IMR-90 (cell line): ENCODE data around the gene MAN1C1. TPM values are rescaled to one million over a fixed set of nuclear protein-coding genes. Genes with fewer than 3 reads are reported as not detected.

Source experiments
- ATAC-seq: fragments of 200-7000 bp; cut with Tn5 transposase; 2 replicates; pipeline ENCODE4 v1.9.1; 2020; ENCODE audit warnings: low read depth, mild to moderate bottlenecking, moderate library complexity
- BruUV-seq: library from RNA; stranded (reverse); fragments of 400-500 nt; replicated peaks from 2 replicates; lab custom pipeline; 2021; lab: Mats Ljungman, UMichigan
- CTCF ChIA-PET: fragments of 300-600 bp; formaldehyde crosslinking; extraction: SDS; loops from one replicate; lab custom pipeline; 2021; ENCODE audit warnings: antibody characterized with exemption; lab: Yijun Ruan, JAX
- POLR2A ChIA-PET: fragments of 300-600 bp; sonication (Branson Sonifier 250); formaldehyde crosslinking; loops from one replicate; lab custom pipeline; 2022; ENCODE audit warnings: antibody characterized with exemption; ENCODE audit not compliant: unreplicated experiment; lab: Charles Lee
- DNase-seq: peaks from one replicate; pipeline ENCODE4 v3.0.0; 2013
- H2AFZ ChIP-seq: replicated peaks from 2 replicates; pipeline ENCODE3; 2013; ENCODE audit warnings: low read length, mild to moderate bottlenecking; ENCODE audit not compliant: poor library complexity
- H2AK5ac ChIP-seq: 2 replicates; pipeline ENCODE4 v1.6.1; 2013; ENCODE audit warnings: low read depth, low read length, inconsistent platforms
- H2AK9ac ChIP-seq: replicated peaks from 2 replicates; pipeline ENCODE3; 2013; ENCODE audit warnings: mild to moderate bottlenecking, low read depth, low read length, moderate library complexity; ENCODE audit not compliant: poor library complexity
- H2BK120ac ChIP-seq: 2 replicates; pipeline ENCODE4 v1.6.1; 2013; ENCODE audit warnings: low read depth, low read length, inconsistent platforms
- H2BK15ac ChIP-seq: 3 replicates; pipeline ENCODE4 v1.6.1; 2013; ENCODE audit warnings: low read depth, low read length, inconsistent platforms
- H2BK20ac ChIP-seq: 2 replicates; pipeline ENCODE4 v1.6.1; 2013; ENCODE audit warnings: low read depth, mild to moderate bottlenecking, inconsistent platforms, low read length, moderate library complexity
- H2BK5ac ChIP-seq: 2 replicates; pipeline ENCODE4 v1.6.1; 2013; ENCODE audit warnings: mild to moderate bottlenecking, low read depth, low read length, inconsistent platforms; ENCODE audit not compliant: poor library complexity, severe bottlenecking
- H3K14ac ChIP-seq: replicated peaks from 2 replicates; pipeline ENCODE4 v1.6.1; 2013; ENCODE audit warnings: low read depth, low read length, inconsistent platforms
- H3K18ac ChIP-seq: 2 replicates; pipeline ENCODE4 v1.6.1; 2013; ENCODE audit warnings: low read depth, low read length, control low read depth
- H3K23ac ChIP-seq: 2 replicates; pipeline ENCODE4 v1.6.1; 2013; ENCODE audit warnings: low read depth, low read length, inconsistent platforms
- H3K27ac ChIP-seq: 2 replicates; pipeline ENCODE4 v1.5.1; 2013; ENCODE audit warnings: mild to moderate bottlenecking, control low read depth, low read length; ENCODE audit not compliant: insufficient read depth
- H3K27me3 ChIP-seq: 2 replicates; pipeline ENCODE4 v1.6.1; 2013; ENCODE audit warnings: low read length; ENCODE audit not compliant: control insufficient read depth, insufficient read depth
- H3K36me3 ChIP-seq: 2 replicates; pipeline ENCODE4 v1.6.1; 2013; ENCODE audit warnings: low read length, mixed read lengths; ENCODE audit not compliant: control insufficient read depth, insufficient read depth
- H3K4ac ChIP-seq: 2 replicates; pipeline ENCODE4 v1.6.1; 2013; ENCODE audit warnings: low read depth, low read length, inconsistent platforms
- H3K4me1 ChIP-seq: 2 replicates; pipeline ENCODE4 v1.6.1; 2013; ENCODE audit warnings: low read length, mixed read lengths; ENCODE audit not compliant: control insufficient read depth, insufficient read depth
- H3K4me2 ChIP-seq: 2 replicates; pipeline ENCODE4 v1.6.1; 2013; ENCODE audit warnings: low read depth, mild to moderate bottlenecking, control low read depth, low read length, moderate library complexity
- H3K4me3 ChIP-seq: 2 replicates; pipeline ENCODE4 v1.5.1; 2013; ENCODE audit warnings: low read depth, mild to moderate bottlenecking, control low read depth, low read length, moderate library complexity; ENCODE audit not compliant: insufficient read depth
- H3K56ac ChIP-seq: 2 replicates; pipeline ENCODE4 v1.6.1; 2013; ENCODE audit warnings: low read length, inconsistent platforms; ENCODE audit not compliant: insufficient read depth; ENCODE audit errors: extremely low read depth
- H3K79me1 ChIP-seq, 2 experiments: 2 replicates each; pipeline ENCODE4 v1.6.1; 2013; ENCODE audit warnings: low read length in 2 of 2, inconsistent platforms in 1 of 2, low read depth in 1 of 2
- H3K9ac ChIP-seq: 2 replicates; pipeline ENCODE4 v1.6.1; 2013; ENCODE audit warnings: low read depth, low read length, control low read depth
- H3K9me1 ChIP-seq: 2 replicates; pipeline ENCODE4 v1.6.1; 2013; ENCODE audit warnings: low read length, inconsistent platforms; ENCODE audit not compliant: insufficient read depth
- H3K9me3 ChIP-seq: 2 replicates; pipeline ENCODE4 v1.6.1; 2013; ENCODE audit warnings: low read length; ENCODE audit not compliant: control insufficient read depth, insufficient read depth
- H4K20me1 ChIP-seq: 2 replicates; pipeline ENCODE4 v1.6.1; 2013; ENCODE audit warnings: low read length, inconsistent platforms; ENCODE audit not compliant: insufficient read depth
- H4K5ac ChIP-seq: 2 replicates; pipeline ENCODE4 v1.6.1; 2013; ENCODE audit warnings: mild to moderate bottlenecking, low read depth, low read length, control low read depth
- H4K8ac ChIP-seq, 2 experiments: 2 replicates each; pipeline ENCODE4 v1.6.1; 2013; ENCODE audit warnings: low read depth in 2 of 2, low read length in 2 of 2, control low read depth in 1 of 2, inconsistent platforms in 1 of 2
- H4K91ac ChIP-seq: 2 replicates; pipeline ENCODE4 v1.6.1; 2013; ENCODE audit warnings: low read depth, low read length, inconsistent platforms; ENCODE audit not compliant: insufficient read depth
- CEBPB ChIP-seq: IDR thresholded peaks from 2 replicates; pipeline ENCODE4 v1.6.1; 2012; ENCODE audit warnings: low read depth, low read length, improper control_type of control experiment
- MXI1 ChIP-seq: IDR thresholded peaks from 2 replicates; pipeline ENCODE4 v1.6.1; 2012; ENCODE audit warnings: low read depth, mild to moderate bottlenecking, low read length, moderate library complexity, borderline replicate concordance
- NFE2L2 ChIP-seq: fragments of 150-350 bp; IDR thresholded peaks from 2 replicates; pipeline ENCODE4 v1.6.1; 2016; ENCODE audit warnings: low read depth, mild to moderate bottlenecking, low read length
- POLR2A ChIP-seq: IDR thresholded peaks from 2 replicates; pipeline ENCODE4 v1.6.1; 2012; ENCODE audit warnings: mild to moderate bottlenecking, low read depth, low read length
- WGBS, 2 experiments: methylation state at CpG; one replicate each; pipeline versions ENCODE4 v1.1.5 to v1.1.7; 2013; ENCODE audit warnings: missing lambda C conversion rate in 2 of 2; ENCODE audit not compliant: insufficient read length in 1 of 2; ENCODE audit errors: extremely low coverage in 2 of 2; 5-methylcytosine and 5-hydroxymethylcytosine counted together
- dilution Hi-C: fragments of 300-500 bp; cut with HindIII; formaldehyde crosslinking; loops from one replicate; pipeline ENCODE4 v1.14.3; 2018; ENCODE audit warnings: low sequenced_read_pairs; ENCODE audit not compliant: unreplicated experiment
- in situ Hi-C: fragments of 300-500 bp; cut with MboI; formaldehyde crosslinking; loops from 3 replicates; pipeline ENCODE4 v1.14.3; 2019; ENCODE audit warnings: low sequenced_read_pairs, inconsistent platforms, mixed read lengths
- intact Hi-C: fragments of 100-400 bp; cut with micrococcal nuclease; formaldehyde crosslinking; loops from 2 replicates; pipeline ENCODE4 v1.10.0; 2022
- polyA plus RNA-seq, 3 experiments: library from polyadenylated mRNA; depleted of rRNA; stranded (reverse); fragments of >200 nt; gene quantifications; 2 replicates each; pipeline ENCODE4 v1.2.3, GENCODE V29; 2012; ENCODE audit warnings: low replicate concordance in 1 of 3
- total RNA-seq: library from RNA; depleted of rRNA; stranded (reverse); fragments of >200 nt; gene quantifications from 2 replicates; pipeline ENCODE4 v1.2.3, GENCODE V29; 2012

Gene MAN1C1
- total and polyA plus RNA-seq, 2 of the 4 experiments (the other 2 are of a cell fraction): 3.2 to 11.3 TPM

- TF ChIP-seq NFE2L2 (no peak), MXI1 (no peak)
Measured at GRCh38 chr1:25572708-25573590, 43.6 kb upstream of the MAN1C1 start (continued).

DNA sequence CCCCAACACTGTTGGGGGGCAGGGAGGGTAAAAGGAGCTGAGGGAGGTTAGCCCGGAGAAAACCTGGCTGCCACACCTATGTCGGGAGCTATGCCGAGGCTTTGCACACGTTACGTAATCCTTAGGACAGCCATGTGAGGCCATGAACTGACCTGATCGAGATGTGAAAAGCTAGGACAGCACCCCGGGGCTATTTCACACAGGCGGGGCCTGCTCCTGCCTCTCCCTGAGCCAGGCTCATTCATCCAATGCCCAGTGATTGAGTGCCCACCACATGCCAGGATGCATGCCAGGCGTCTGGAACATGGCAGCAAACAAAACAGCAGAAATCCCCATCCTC lies 43.0 kb upstream of the MAN1C1 start:
- H2BK120ac ChIP-seq: no peak overlapping the region
- WGBS, 2 experiments: no CpG with 5 or more reads among the region's 9 CpGs
- intact Hi-C loops: no loop called here
- H3K9me1 ChIP-seq: peaks cover 9% of the 10 kb centered on the region
- no peak overlapping the region for H2AK9ac ChIP-seq
- ChIA-PET POLR2A (no interaction called here), CTCF (interaction anchor here (0.6 to 1.4 kb wide), 4 partner anchors 9 to 358 kb away, joined by 3 read pairs; no protein-coding TSS in a partner anchor)
- no peak overlapping the region for H2AFZ ChIP-seq
- no peak overlapping the region for H2BK5ac ChIP-seq
- H3K79me1 ChIP-seq: peaks cover 0 to 9% of the 10 kb centered on the region in 2 experiments; a peak in 2 of 4 replicates
- ATAC-seq (no peak), DNase-seq (no peak)
- no peaks in the 10 kb centered on the region for H4K20me1 ChIP-seq
- H2AK5ac ChIP-seq: no peak overlapping the region
- no peak overlapping the region for H3K9ac ChIP-seq
- H4K8ac ChIP-seq: no peak overlapping the region
- H2BK15ac ChIP-seq: no peak overlapping the region
- H4K5ac ChIP-seq: no peak overlapping the region
- H3K36me3 ChIP-seq: no peaks in the 10 kb centered on the region
- no peak overlapping the region for H3K18ac ChIP-seq
- no peak overlapping the region for H3K4ac ChIP-seq
- no peak overlapping the region for H3K27ac ChIP-seq
- peaks cover 12% of the 10 kb centered on the region for H3K4me1 ChIP-seq
- H2BK20ac ChIP-seq: no peak overlapping the region
- H3K4me3 ChIP-seq: no peak overlapping the region
- H3K23ac ChIP-seq: no peak overlapping the region
- TF ChIP-seq CEBPB (peak; percentile 72), POLR2A (no peak)
- H3K9me3 ChIP-seq: no peaks in the 10 kb centered on the region
- H3K56ac ChIP-seq: no peak overlapping the region
- dilution Hi-C loops: no loop called here
- H3K14ac ChIP-seq: no peak overlapping the region
- no peak overlapping the region for H3K4me2 ChIP-seq
- no peaks in the 10 kb centered on the region for H3K27me3 ChIP-seq
- in situ Hi-C loops: no loop called here
- no TSS peak for BruUV-seq
- H4K91ac ChIP-seq: no peak overlapping the region
